Activated naive CD4-positive, alpha-beta T cell treated with anti-CD3 and anti-CD28 coated beads, Interleukin-2, amount 10 ng/mL, durations not matched to agents 7 days and 5 days (primary cell): Measurements from ENCODE around the gene KRTAP2-1.
"Not testable (repeated sequence)": the region's sequence is repeated elsewhere in the genome, so short reads cannot be mapped to it uniquely, and the experiment has no call there.

ENCODE experiments used
- CTCF ChIA-PET: fragments of 350-600 bp; sonication (Branson Sonifier 250); formaldehyde crosslinking; loops from one replicate; lab custom pipeline; 2021; ENCODE audit warnings: antibody characterized with exemption; lab: Charles Lee
- DNase-seq: peaks from one replicate; pipeline ENCODE4 v3.0.0-alpha.2; 2020
- H3K27ac Mint-ChIP-seq: one replicate; pipeline ENCODE4 v1.8.0; 2021; ENCODE audit warnings: mild to moderate bottlenecking, moderate library complexity, mixed read lengths
- H3K27me3 Mint-ChIP-seq: one replicate; pipeline ENCODE4 v1.8.0; 2021; ENCODE audit warnings: mild to moderate bottlenecking, mixed read lengths
- H3K36me3 Mint-ChIP-seq: one replicate; pipeline ENCODE4 v1.8.0; 2021; ENCODE audit warnings: mixed read lengths
- H3K4me1 Mint-ChIP-seq: one replicate; pipeline ENCODE4 v1.8.0; 2021; ENCODE audit warnings: mixed read lengths
- H3K4me3 Mint-ChIP-seq: one replicate; pipeline ENCODE4 v1.8.0; 2021; ENCODE audit warnings: mild to moderate bottlenecking, moderate library complexity, mixed read lengths
- H3K9me3 Mint-ChIP-seq: one replicate; pipeline ENCODE4 v1.8.0; 2021; ENCODE audit warnings: mixed read lengths

KRTAP2-1 gene

DNA sequence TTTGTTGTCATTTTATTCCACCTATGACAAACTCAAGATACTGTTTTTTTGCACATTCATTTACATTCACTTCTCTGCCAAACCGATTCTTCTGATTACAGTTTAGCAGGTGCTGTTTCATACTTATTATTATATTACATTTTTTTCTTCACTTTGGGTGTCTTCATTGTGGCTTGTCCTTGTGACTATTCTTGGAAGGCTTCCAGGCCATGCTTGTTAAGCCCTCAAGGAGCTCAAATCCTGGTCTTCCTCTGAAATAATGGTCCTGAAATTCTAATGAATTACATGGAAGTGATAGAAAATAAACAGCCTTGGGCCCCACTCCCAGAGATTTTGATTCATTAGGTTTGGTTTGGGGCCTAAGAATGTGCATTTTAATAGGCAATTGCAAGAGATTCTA lies 17.2 kb upstream of the KRTAP2-1 start:
- Mint-ChIP-seq H3K4me3 (no peak overlapping the region), H3K9me3 (no peaks in the 10 kb centered on the region), H3K27me3 (peaks cover 18% of the 10 kb centered on the region), H3K36me3 (no peaks in the 10 kb centered on the region), H3K4me1 (no peaks in the 10 kb centered on the region), H3K27ac (no peak overlapping the region)
- no peak for DNase-seq
- CTCF ChIA-PET, result no interaction called here

DNA sequence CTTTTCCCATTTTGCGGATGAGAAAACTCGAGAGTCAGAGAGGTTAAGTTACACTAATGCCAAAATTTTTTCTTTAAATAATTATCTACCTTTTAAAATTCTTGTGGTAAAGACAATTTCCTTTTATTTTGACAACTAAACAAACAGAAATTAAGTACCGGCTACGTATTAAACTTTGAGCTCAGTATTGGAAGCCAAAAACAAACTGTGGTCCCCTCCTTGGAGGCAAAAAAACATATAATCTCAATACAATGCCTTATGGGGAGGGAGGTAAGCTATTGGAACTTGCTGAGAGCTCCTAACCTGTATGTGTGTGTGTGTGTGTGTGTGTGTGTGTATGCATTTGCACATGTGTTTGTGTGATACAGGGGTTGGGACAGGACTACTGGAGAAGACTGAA lies 16.3 kb upstream of the KRTAP2-1 start:
- peaks cover 21% of the 10 kb centered on the region for H3K27me3 Mint-ChIP-seq
- no peak overlapping the region for H3K27ac Mint-ChIP-seq
- no peak for DNase-seq
- no peaks in the 10 kb centered on the region for H3K4me1 Mint-ChIP-seq
- no peaks in the 10 kb centered on the region for H3K36me3 Mint-ChIP-seq
- H3K9me3 Mint-ChIP-seq, result no peaks in the 10 kb centered on the region
- no peak overlapping the region for H3K4me3 Mint-ChIP-seq
- CTCF ChIA-PET, result no interaction called here

DNA sequence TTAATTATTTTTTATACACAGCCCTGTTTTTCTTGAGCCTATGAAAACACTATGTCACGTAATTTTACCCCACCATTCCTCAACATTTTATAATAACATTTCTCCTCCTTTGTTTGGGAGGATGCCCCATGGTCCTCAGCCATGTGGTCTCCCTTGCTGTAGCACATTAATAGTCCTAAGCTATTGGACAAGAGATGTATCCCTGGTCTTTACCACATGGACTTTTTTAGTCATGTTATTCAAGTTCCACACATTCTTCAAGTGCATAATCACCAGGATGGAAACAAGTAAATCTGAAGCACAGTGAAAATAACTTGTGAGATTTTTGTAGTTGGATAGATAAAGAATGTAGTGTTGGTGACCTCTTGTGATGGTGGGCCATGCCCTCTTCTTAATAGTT lies 14.8 kb upstream of the KRTAP2-1 start:
- no peak for DNase-seq
- Mint-ChIP-seq H3K4me3 (no peak overlapping the region), H3K9me3 (peaks cover 6% of the 10 kb centered on the region), H3K27ac (no peak overlapping the region), H3K4me1 (no peaks in the 10 kb centered on the region), H3K36me3 (no peaks in the 10 kb centered on the region), H3K27me3 (peaks cover 21% of the 10 kb centered on the region)
- CTCF ChIA-PET, result no interaction called here

DNA sequence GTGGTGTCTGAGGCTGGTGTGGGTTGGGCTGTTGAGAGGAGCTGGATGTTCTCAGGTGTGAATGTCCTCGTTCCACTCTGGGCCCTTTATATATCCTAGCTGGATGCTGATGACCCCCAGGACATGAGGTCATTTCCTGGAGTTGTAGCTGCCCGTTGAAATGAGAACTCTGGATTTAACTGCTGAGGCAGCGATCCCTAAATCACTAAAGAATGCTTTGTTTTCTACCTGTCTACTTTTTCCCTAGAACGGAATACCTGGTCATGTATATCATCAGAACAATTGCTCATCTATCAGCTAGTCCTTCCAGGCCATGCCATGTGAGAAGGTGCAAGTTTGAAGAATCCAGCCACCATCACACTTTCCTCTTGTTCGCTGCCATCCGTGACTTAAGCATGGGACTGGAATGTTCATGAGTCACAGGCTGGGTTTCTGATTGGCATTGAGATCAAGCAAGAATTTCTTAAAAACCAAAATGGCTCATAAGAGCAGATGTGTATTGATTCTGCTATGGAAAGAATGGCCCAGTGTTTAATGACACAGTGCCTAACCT lies 13.0 kb upstream of the KRTAP2-1 start, which contains the start of gene KRTAP2-3:
Gene KRTAP2-3 (minus strand): TSS at position 63 of the 553 bp plus-strand sequence. CDS start 64 bp downstream, outside the sequence.
- CTCF ChIA-PET, result no interaction called here
- Mint-ChIP-seq H3K27me3 (peaks cover 21% of the 10 kb centered on the region), H3K27ac (no peak within 1 kb of the TSS), H3K36me3 (no peaks in the 10 kb centered on the region), H3K4me3 (no peak within 1 kb of the TSS), H3K9me3 (peaks cover 6% of the 10 kb centered on the region), H3K4me1 (no peaks in the 10 kb centered on the region)
- no peak for DNase-seq

DNA sequence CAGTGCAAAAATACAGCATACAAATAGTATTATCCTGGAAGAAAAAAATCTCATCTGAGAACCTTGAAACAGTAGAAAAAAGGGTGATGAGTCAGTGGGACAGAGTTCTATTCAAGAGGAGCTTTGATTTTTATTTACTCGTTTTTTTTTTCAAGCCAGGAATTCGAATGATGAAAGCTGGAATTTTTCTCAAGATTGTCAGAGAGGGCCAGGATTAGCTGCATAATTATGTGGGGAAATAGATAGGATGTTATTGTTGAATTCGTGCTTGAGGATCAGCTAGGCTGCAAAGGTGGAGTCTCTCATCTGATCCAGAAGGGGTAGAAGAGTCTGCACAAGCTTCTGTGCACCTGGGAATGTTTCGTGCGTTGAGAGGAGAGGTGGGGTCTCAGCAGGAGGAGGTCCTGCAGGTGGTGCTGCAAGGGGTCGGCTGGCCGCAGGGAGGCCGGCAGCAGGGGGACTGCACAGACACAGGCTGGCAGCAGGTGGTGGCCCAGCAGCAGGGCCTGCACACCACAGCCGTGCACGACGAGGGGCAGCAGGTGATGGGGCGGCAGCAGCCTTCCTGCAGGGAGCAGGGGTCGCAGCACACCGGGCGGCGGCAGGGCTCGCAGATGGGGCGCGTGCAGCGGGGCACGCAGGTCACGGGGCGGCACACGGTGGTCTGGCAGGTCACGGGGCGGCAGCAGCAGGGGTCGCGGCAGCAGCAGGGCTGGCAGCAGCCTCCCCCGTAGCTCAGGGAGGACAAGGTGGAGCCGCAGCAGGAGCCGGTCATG lies 12.3 kb upstream of the KRTAP2-1 start:
- H3K4me1 Mint-ChIP-seq, H3K9me3 Mint-ChIP-seq, DNase-seq, H3K27ac Mint-ChIP-seq, H3K4me3 Mint-ChIP-seq, H3K36me3 Mint-ChIP-seq: not testable (repeated sequence)
- CTCF ChIA-PET, result interaction anchor here (1.0 to 1.1 kb wide), 2 partner anchors 9 to 12 kb away, joined by 3 to 4 read pairs; partner anchors contain the start of gene KRTAP2-1
- H3K27me3 Mint-ChIP-seq, result peaks cover 21% of the 10 kb centered on the region

DNA sequence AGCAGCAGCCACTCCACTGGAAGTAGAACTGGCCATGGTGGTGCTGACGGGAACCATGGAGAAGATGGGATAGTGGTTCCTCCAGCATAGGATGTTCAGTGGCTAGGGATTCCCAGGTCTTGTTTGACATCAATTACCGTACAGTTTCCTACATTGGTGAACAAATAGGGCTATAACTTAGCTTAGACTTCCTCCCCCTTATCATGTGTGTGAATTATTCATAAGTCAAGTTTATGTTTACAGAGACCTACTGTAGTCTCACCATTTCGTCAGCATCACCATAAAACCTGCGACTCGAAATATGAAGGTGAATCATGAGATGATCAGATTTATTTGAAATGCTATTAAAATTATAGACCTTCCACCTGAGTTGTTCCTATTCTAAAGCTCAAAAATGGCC lies 11.6 kb upstream of the KRTAP2-1 start:
- H3K27ac Mint-ChIP-seq, result no peak overlapping the region
- H3K4me3 Mint-ChIP-seq, result no peak overlapping the region
- CTCF ChIA-PET, result interaction anchor here (1.0 to 1.1 kb wide), 2 partner anchors 10 to 11 kb away, joined by 3 to 4 read pairs; partner anchors contain the start of gene KRTAP2-1
- no peaks in the 10 kb centered on the region for H3K4me1 Mint-ChIP-seq
- H3K27me3 Mint-ChIP-seq, result peaks cover 21% of the 10 kb centered on the region
- H3K36me3 Mint-ChIP-seq, result no peaks in the 10 kb centered on the region
- peaks cover 6% of the 10 kb centered on the region for H3K9me3 Mint-ChIP-seq
- no peak for DNase-seq

DNA sequence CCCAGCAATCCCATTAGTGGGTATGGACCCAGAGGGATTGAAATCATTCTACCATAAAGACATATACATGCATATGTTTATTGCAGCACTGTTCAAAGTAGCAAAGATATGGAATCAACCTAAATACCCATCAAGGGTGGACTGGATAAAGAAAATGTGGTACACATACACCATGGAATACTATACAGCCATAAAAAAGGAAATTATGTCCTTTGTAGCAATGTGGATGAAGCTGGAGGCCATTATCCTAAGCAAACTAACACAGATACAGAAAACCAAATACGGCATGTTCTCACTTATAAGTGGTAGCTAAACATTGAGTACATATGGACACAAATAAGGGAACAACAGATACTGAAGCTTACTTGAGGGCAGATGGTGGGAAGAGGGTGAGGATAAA lies 10.4 kb upstream of the KRTAP2-1 start:
- Mint-ChIP-seq H3K27me3 (peaks cover 21% of the 10 kb centered on the region), H3K4me1 (no peaks in the 10 kb centered on the region), H3K4me3 (no peak overlapping the region), H3K27ac (no peak overlapping the region), H3K9me3 (peaks cover 6% of the 10 kb centered on the region), H3K36me3 (no peaks in the 10 kb centered on the region)
- no peak for DNase-seq
- CTCF ChIA-PET, result no interaction called here

DNA sequence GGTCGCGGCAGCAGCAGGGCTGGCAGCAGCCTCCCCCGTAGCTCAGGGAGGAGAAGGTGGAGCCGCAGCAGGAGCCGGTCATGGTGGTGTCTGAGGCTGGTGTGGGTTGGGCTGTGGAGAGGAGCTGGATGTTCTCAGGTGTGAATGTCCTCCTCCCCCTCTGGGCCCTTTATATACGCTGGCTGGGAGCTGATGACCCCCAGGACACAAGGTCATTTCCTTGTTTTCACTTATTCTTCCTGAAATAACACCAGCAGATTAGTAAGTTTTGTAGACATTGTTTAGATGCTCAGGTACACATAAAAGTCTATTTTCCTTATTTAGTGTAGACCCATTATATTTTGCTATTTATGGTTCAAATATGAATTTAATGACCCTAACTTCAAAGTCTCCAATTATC lies 8.0 kb upstream of the KRTAP2-1 start, which contains the start of gene KRTAP2-2:
Gene KRTAP2-2 (minus strand): TSS at position 101 of the 400 bp plus-strand sequence. CDS start 19 bp downstream, at position 82.
- H3K36me3 Mint-ChIP-seq, CTCF ChIA-PET, H3K9me3 Mint-ChIP-seq, DNase-seq, H3K4me1 Mint-ChIP-seq, H3K4me3 Mint-ChIP-seq, H3K27ac Mint-ChIP-seq: not testable (repeated sequence)
- peaks cover 12% of the 10 kb centered on the region for H3K27me3 Mint-ChIP-seq

DNA sequence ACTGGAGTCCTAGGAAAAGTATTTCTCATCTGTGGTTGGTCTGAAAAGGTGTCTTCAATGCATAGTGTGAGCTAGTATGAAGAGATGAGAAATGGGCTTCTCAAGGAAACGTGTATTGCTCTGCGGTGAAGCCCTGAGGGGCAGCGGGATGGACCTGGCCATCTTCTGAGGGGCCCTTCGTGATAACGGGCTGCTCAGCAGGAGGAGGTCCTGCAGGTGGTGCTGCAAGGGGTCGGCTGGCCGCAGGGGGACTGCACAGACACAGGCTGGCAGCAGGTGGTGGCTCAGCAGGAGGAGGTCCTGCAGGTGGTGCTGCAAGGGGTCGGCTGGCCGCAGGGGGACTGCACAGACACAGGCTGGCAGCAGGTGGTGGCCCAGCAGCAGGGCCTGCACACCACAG lies 7.4 kb upstream of the KRTAP2-1 start:
- H3K36me3 Mint-ChIP-seq, H3K9me3 Mint-ChIP-seq, H3K27me3 Mint-ChIP-seq, DNase-seq, H3K4me3 Mint-ChIP-seq, CTCF ChIA-PET, H3K4me1 Mint-ChIP-seq, H3K27ac Mint-ChIP-seq: not testable (repeated sequence)

DNA sequence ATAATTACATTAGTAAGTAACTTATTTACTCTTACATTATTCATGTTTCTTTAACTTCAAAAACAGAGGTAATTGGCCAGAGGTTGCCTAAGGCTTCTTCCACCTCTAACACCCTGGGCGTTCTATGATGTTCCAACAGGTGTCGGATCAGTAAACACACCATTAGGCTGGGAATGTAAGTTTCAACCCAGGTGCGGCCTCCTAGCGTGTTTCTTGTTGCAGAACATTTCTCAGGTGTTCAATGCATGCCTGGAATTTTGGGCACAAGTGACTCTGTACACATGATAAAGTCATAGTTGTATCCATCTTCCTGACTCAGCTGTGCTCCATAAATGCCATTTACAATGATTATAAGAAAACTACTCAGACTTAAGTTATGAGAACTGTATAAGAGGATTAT lies 6.9 kb upstream of the KRTAP2-1 start:
- Mint-ChIP-seq H3K9me3 (peaks cover 6% of the 10 kb centered on the region), H3K4me1 (no peaks in the 10 kb centered on the region), H3K4me3 (no peak overlapping the region), H3K27me3 (peaks cover 5% of the 10 kb centered on the region), H3K27ac (no peak overlapping the region), H3K36me3 (no peaks in the 10 kb centered on the region)
- DNase-seq, result no peak
- CTCF ChIA-PET, result no interaction called here

DNA sequence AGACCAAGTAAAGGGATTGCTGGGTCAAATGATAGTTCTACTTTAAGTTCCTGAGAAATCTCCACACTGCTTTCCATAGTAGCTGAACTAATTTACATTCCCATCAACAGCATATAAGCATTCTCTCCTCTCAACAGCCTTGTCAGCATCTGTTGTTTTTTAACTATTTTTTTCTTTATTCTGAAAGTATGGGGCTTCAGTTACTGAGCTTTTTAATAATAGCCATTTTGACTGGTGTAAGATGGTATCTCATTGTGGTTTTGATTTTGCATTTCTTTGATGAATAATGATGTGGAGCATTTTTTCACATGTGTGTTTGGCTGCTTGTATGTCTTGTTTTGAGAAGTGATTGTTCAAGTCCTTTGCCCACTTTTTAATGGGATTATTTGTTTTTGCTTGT lies 5.5 kb upstream of the KRTAP2-1 start:
- CTCF ChIA-PET, result no interaction called here
- peaks cover 4% of the 10 kb centered on the region for H3K9me3 Mint-ChIP-seq

DNA sequence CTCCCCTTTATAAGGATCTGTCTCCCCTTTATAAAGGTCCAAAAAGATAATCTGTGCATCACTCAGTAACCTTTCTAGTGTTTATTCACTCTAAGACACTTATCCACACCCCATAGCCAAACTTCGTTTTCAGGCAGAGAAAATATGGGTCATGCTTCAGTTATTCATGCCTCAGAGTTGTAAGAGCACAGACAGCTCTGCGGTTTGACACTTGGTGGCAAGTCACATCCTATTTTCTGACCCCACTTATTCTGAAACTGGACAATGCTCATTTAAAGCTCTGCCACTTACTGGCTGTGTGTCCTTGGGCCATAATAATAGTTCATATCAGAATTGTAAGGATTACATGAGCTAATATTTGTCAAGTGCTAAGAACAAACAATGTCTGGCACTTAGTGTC lies 2.0 kb upstream of the KRTAP2-1 start:
- Mint-ChIP-seq H3K9me3 (no peaks in the 10 kb centered on the region), H3K4me3 (no peak overlapping the region), H3K4me1 (no peaks in the 10 kb centered on the region), H3K27ac (no peak overlapping the region), H3K36me3 (no peaks in the 10 kb centered on the region), H3K27me3 (peaks cover 36% of the 10 kb centered on the region)
- CTCF ChIA-PET, result no interaction called here
- DNase-seq, result no peak

More for the DNA sequence above, 5.5 kb upstream of the KRTAP2-1 start:
- Mint-ChIP-seq H3K27me3 (peaks cover 17% of the 10 kb centered on the region), H3K4me3 (no peak overlapping the region), H3K27ac (no peak overlapping the region), H3K36me3 (no peaks in the 10 kb centered on the region), H3K4me1 (no peaks in the 10 kb centered on the region)
- DNase-seq, result no peak

DNA sequence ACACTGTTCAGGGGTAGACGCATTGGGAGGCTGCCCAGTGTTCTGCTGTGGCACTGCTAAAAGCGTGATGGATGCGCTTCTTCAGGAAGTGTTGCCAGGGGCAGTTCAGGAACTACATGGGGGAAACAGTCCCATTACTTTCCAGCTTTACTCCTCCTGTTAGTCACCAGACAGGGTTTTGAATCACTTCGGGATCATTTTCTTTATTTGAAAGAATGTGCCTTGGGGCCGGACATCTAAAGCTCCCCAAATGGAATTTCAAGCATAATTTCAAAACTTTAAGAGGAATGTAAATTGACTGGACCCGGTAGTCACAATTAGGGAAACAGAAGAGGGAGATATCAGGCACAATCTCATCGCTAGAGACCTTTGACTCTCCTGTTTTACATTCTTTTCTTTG lies 1.3 kb upstream of the KRTAP2-1 start:
- H3K9me3 Mint-ChIP-seq, result no peaks in the 10 kb centered on the region
- no peak overlapping the region for H3K4me3 Mint-ChIP-seq
- peaks cover 36% of the 10 kb centered on the region for H3K27me3 Mint-ChIP-seq
- H3K4me1 Mint-ChIP-seq, result no peaks in the 10 kb centered on the region
- H3K27ac Mint-ChIP-seq, result no peak overlapping the region
- no peaks in the 10 kb centered on the region for H3K36me3 Mint-ChIP-seq
- CTCF ChIA-PET, result no interaction called here
- DNase-seq, result no peak

DNA sequence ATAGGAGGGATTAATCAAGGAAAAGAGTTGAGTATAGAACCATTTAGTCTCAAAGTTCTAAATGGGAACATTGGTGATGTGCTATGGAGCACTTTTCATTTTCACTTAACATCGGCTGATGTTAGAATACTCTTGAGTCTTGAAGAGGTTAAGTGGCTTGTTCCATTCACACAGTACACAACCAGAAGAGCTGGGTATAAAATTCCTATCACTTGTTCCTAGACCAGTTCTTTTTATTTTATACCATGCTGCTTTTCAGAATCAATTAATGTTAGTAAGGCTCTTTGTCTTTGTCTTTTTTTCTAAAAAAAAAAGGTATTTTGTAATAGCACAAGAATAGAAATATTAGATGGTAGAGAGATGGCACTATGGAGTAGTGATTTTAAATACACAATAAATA lies 4.2 kb downstream of the KRTAP2-1 start:
- Mint-ChIP-seq H3K27ac (no peak overlapping the region), H3K27me3 (peaks cover 30% of the 10 kb centered on the region), H3K4me3 (no peak overlapping the region), H3K4me1 (no peaks in the 10 kb centered on the region), H3K36me3 (no peaks in the 10 kb centered on the region), H3K9me3 (no peaks in the 10 kb centered on the region)
- CTCF ChIA-PET, result no interaction called here
- no peak for DNase-seq
